ENCODE measurements around the gene CHD1.

Gene CHD1

GRCh38 chr5:98827588-98828284 lies 101.1 kb downstream of the CHD1 start:
- TF ChIP-seq CTCF (IDR thresholded peaks at IDR 0.05; ENCODE audit: low read depth, low read length) (no peak), POLR2A (IDR thresholded peaks at IDR 0.05; ENCODE audit: extremely low read depth, insufficient read length) (no peak), MYC (IDR thresholded peaks at IDR 0.05; ENCODE audit: low read depth, low read length) (no peak), MAX (IDR thresholded peaks at IDR 0.05; ENCODE audit: low read depth, low read length) (no peak)
- no peak overlapping the region for H3K4me3 ChIP-seq (ENCODE audit: low read depth, low read length)
- DNase-seq (ENCODE audit: low read depth) = no peak

GRCh38 chr5:98827161-98827560 lies 101.6 kb downstream of the CHD1 start:
- TF ChIP-seq MYC (IDR thresholded peaks at IDR 0.05; ENCODE audit: low read depth, low read length) (no peak), POLR2A (IDR thresholded peaks at IDR 0.05; ENCODE audit: extremely low read depth, insufficient read length) (no peak), CTCF (IDR thresholded peaks at IDR 0.05; ENCODE audit: low read depth, low read length) (no peak)
- no peak overlapping the region for H3K4me3 ChIP-seq (ENCODE audit: low read depth, low read length)
- DNase-seq (ENCODE audit: low read depth) = peak; percentile 29

- no peak for DNase-seq (ENCODE audit: low read depth)
- TF ChIP-seq CTCF (IDR thresholded peaks at IDR 0.05; ENCODE audit: low read depth, low read length) (no peak), MAX (IDR thresholded peaks at IDR 0.05; ENCODE audit: low read depth, low read length) (no peak), POLR2A (IDR thresholded peaks at IDR 0.05; ENCODE audit: extremely low read depth, insufficient read length) (no peak), MYC (IDR thresholded peaks at IDR 0.05; ENCODE audit: low read depth, low read length) (no peak)
- no peak overlapping the region for H3K4me3 ChIP-seq (ENCODE audit: low read depth, low read length)
These were observed 103.0 kb downstream of the CHD1 start for GRCh38 chr5:98825582-98826375.

- TF ChIP-seq MAX (IDR thresholded peaks at IDR 0.05; ENCODE audit: low read depth, low read length) (no peak), POLR2A (IDR thresholded peaks at IDR 0.05; ENCODE audit: extremely low read depth, insufficient read length) (no peak), MYC (IDR thresholded peaks at IDR 0.05; ENCODE audit: low read depth, low read length) (no peak), CTCF (IDR thresholded peaks at IDR 0.05; ENCODE audit: low read depth, low read length) (no peak)
- H3K4me3 ChIP-seq (ENCODE audit: low read depth, low read length) = no peak overlapping the region
- DNase-seq (ENCODE audit: low read depth) = no peak
These were observed 112.1 kb downstream of the CHD1 start for GRCh38 chr5:98816582-98817222.

- no peak overlapping the region for H3K4me3 ChIP-seq (ENCODE audit: low read depth, low read length)
- TF ChIP-seq MYC (IDR thresholded peaks at IDR 0.05; ENCODE audit: low read depth, low read length) = no peak
- TF ChIP-seq POLR2A (IDR thresholded peaks at IDR 0.05; ENCODE audit: extremely low read depth, insufficient read length) = no peak
- no peak for TF ChIP-seq MAX (IDR thresholded peaks at IDR 0.05; ENCODE audit: low read depth, low read length)
- TF ChIP-seq CTCF (IDR thresholded peaks at IDR 0.05; ENCODE audit: low read depth, low read length) = no peak
- no peak for DNase-seq (ENCODE audit: low read depth)
These were observed 115.1 kb downstream of the CHD1 start for GRCh38 chr5:98813755-98814154.

All from NB4 (cell line).